NCI-H1694 (cell line): ENCODE results near the gene KRABD2.
A peak's percentile ranks its signal among the peaks of the same experiment; 100 is the strongest.
"Not testable (repeated sequence)": the region's sequence is repeated elsewhere in the genome, so short reads cannot be mapped to it uniquely, and the experiment has no call there.

ENCODE experiments used
- DNase-seq: peaks from one replicate; lab custom pipeline; 2025; lab: John Stamatoyannopoulos, UW

The KRABD2 gene

DNA sequence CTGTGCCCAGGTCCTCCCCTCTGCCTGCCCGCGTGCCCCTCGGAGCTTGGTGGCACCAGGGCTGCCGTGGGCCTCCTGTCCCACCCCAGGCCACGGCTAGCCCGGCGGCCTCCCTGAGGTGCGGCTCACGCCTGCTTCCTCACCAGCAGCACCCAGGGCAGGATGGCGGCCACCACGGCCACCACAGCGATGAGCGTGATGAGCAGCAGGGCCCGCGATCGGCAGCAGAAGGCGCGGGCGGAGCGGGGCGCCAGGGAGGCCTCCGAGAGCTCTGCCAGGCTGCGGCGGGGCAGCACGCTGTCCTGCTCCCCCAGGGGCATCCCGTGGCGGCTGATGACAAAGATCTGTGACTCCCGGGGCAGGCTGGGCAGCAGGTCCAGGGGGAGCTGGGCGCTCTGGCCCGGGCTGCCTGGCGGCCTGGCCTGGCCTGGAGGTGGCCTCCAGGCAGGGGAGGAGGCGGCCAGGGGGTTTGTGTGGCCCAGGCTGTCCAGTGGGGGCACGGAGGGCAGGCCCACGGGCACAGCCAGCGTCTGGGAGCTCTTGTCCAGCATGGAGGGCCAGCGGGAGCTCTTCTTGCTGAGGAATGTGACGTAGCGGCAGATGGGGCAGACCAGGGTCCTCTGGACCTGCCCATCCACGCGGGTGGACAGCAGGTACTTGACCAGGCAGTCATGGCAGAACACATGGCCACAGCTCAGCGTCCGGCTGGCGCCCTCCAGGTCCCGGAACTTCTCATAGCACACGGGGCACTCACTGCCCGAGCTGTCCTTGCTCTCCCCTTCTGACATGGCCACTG lies 16.4 kb upstream of the KRABD2 start:
- DNase-seq = no peak

GRCh38 chr17:8392274-8392673 lies 15.8 kb upstream of the KRABD2 start:
- no peak for DNase-seq

DNA sequence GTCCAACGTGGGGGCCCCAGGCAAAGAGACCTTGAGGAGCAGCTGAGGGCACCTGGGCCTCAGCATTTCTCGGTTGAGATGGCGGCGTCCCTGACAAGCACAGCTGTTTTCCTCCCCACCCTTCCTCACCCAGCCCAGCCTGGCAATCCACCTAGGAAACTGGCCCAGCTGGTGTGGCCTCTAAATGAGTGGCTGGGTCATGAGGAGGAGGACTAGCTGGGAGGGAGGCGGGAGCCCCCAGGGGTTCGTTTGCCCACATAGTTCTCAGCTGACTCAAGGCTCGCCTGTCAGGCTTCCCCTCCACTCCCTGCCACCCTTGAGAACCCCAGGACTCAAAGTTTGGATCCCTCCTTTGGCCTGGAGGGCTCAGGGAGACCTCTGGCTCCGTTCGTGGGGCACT lies 15.2 kb upstream of the KRABD2 start:
- DNase-seq = no peak

GRCh38 chr17:8387914-8388651 lies 11.6 kb upstream of the KRABD2 start:
- no peak for DNase-seq

DNA sequence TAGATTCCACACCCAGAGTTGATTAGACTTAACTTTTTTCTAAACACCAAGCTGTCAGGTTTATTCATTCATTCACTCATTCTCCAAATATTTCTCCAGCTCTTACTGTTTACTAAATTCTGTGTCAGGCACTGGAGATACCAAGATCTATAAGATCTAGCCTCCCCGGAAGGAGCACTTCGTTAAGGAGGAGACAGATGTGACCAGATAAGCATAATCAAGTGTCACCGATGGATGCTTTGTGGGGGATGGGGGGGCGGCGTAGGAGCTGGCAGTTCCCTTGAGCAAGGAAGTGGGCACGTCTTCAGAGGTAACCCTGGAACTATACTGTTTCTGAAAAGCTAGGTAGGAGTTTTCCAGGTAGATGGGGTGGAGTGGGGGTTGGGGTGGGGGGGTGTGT lies 10.3 kb upstream of the KRABD2 start:
- no peak for DNase-seq

DNA sequence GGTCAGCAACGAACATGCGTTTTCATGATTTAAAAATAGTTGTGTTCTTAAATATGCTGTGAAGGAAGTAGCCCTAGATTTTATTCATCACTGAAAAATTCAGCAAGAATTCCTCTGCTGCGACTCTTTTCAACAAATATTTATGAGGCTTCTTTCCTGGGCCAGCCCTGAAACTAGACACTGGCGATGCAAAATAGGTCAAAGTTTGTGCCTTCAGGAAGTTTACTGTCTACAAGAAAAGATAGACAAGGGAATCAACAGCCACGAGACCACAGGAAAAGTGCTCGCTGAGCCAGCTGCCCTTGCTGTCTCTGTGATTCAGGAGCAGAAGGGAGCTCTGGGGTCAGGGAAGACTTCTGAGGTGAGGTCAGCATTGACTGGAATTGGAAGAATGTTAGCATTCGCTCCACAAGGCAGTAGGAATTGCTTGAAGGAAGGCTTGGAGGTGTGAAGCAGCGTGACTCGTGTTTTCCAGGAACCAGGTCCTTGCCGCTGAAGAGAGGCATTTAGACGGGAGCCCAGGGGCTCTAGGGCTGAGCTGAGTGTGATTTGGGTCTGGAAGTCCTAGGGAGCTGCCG lies 8.4 kb upstream of the KRABD2 start:
- DNase-seq = no peak

GRCh38 chr17:8383143-8383822 lies 6.8 kb upstream of the KRABD2 start, which contains the start of gene RPL26:
Gene RPL26 (minus strand): TSS chr17:8383193. CDS start chr17:8382310, 883 bp downstream.
- DNase-seq = peak; percentile 99

GRCh38 chr17:8382880-8383142 lies 6.3 kb upstream of the KRABD2 start:
- no peak for DNase-seq

DNA sequence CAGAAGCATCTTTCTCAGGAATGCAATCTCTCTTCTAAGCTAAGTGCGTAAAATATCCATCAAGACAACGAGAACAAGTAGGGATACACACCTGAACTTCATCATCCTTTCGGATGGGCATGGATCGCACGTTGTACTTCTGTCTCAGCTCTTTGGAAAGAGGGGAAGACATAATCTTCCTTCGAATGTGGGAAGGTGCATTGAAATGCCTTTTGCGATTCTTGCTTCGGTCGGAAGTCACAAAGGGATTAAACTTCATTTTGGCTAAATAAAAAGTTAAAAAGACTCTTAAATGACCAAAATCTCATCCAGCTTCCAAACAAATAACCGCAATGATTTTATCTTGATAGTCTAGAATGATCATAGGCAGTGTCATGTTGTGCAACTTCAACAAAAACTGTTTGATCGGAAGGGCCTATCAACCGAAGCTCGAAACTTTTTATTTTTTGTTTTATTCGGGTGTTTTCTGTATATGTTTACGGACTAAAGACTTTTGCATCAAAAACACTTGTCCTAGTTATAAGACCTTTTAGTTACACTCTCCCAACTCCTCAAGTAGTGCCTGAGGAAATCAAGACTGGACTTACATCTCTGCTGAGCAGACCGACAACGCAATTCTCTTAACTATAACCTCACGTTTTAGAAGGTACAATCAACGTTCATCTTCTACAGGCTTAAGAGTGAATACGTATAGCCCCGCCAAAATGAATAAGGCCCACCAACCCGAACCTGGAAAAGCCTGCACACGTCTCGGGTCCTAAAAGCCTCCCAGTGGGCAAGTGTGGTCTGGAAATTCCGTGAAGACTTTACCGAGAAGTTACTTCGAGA lies 5.8 kb upstream of the KRABD2 start:
- peak; percentile 16 for DNase-seq

DNA sequence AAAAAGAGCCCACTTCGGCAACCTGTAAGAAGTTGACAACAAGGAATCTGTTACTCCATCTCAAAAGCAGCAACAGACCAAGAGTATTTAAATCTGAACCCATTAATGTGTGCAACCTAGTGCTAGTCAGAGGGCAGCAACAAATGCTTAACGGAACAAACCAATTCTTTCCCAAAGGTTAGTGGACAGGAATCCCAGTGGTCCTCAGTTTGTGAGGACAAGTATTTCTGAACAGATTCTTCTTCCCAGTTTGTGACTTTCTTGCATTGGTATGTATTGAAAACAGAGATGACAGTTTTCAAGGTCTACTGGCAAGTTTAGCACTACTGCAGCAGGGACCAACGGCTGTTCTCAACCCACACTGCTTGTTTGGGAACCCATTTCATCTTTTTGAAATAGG lies 3.5 kb upstream of the KRABD2 start:
- no peak for DNase-seq

GRCh38 chr17:8378117-8378516 lies 1.6 kb upstream of the KRABD2 start:
- DNase-seq = not testable (repeated sequence)

DNA sequence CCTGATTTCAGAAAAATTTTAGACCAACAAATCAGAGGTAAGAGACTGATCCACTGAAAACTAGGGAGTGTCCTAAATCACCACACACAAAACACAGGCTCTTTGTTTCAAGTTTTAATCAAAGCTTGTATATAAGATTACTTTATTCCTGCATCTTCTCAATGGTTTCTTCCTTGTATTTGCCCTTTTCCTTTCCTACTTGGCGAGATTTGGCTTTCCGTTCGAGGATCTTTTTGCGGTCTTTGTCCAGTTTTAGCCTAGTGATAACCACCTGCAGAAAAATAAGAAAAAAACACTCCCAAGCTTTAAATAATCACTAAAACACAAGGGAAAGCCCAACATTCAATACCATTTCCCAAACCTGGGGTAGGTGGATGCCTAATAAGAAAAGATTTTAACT lies 918 bp upstream of the KRABD2 start:
- DNase-seq = no peak

DNA sequence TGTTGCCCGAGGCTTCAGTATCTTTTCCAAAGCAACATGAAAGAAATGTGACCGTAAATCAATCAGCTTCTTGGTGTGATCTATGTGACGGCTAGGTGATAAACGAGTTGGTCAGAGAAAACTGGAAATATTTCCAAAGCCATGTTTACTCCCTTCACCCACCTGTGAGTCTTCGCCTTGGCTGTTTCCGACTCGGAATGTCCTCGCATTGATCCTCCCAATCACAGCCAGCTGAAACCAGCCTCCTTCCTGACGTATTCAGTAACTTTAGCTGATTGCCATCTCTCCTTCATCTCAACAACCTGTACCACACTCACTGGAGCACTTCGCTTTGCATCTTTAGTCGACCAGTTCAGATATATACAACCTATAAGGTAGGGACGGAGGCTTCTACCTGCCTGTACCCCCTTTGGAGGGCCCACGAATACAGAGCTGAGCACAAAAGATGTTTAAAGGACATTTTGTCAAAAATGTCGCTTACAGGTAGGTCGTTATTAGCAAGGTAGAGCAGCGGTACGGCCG lies 705 bp downstream of the KRABD2 start:
- no peak for DNase-seq

GRCh38 chr17:8373856-8374255 lies 2.6 kb downstream of the KRABD2 start:
- not testable (repeated sequence) for DNase-seq

DNA sequence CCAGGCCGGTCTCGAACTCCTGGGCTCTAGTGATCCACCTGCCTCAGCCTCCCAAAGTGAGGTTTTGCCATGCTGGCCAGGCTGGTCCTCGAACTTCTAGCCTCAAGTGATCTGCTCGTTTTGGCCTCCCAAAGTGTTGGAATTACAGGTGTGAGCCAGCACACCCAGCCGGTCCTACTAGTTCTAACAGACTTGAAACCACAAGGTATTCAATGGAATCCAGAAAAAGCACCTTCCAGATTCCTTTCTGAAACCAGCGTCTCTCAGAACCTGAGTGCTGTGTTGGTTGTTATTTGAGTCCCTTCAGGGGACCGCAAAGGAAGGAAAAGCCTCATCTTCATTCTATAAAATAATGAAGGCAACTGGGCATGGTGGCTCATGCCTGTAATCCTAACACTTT lies 4.1 kb downstream of the KRABD2 start:
- no peak for DNase-seq

DNA sequence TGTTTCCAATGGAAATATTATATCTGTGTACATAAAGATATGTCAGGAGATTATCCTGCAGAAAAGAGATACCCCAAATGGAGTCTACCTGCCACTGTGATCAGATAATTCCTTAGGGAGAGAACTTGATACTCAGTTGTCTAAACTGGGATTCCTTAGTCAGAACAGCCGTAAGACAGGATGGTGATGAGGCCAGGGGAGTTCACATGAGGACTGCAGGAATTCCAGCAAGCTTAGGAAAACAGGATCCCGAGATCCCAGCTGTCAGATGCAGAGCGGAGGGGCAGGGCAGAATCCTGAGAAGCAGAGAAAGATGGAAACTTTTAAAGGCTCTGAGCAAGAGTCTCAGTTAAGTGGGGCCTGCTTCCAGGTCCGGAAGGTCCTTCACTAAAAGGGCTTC lies 4.7 kb downstream of the KRABD2 start:
- no peak for DNase-seq

DNA sequence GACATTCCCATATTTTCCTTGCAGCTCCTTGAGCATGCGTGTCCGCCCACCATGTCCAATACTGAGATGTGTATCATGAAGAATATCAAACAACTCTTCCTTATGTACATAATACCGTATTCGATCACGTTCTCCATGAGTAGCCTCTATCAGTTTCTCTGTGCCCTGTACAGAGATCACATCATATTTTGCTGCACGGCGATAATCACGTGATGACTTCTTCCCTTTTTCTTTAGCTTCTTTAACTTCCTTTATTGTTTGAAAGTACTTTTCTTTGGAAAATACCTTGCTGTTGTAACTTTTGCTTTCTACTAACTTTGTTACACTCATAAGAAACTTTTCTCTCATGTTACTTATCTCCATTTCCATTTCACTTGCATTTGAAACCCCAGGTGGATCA lies 6.6 kb downstream of the KRABD2 start:
- no peak for DNase-seq

DNA sequence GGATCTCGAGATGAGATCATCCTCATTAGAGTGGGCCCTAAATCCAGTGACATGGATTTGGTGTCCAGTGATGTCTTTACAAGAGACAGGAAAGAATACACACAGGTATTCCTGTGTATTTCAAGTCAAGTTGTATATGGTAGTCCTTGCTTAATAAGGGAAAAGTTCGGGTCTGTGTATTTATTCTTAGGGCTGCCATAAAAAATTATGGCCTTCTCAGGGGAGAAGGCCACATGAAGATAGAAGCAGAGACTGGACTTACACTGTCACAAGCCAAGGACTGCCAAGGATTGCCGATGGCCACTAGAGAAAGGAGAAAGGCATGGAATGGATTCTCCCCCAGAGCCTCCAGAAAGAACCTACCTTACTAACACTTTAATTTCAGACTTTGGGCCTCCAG lies 8.3 kb downstream of the KRABD2 start:
- no peak for DNase-seq

- no peak for DNase-seq
Measured at GRCh38 chr17:8366231-8366630, 10.3 kb downstream of the KRABD2 start.

DNA sequence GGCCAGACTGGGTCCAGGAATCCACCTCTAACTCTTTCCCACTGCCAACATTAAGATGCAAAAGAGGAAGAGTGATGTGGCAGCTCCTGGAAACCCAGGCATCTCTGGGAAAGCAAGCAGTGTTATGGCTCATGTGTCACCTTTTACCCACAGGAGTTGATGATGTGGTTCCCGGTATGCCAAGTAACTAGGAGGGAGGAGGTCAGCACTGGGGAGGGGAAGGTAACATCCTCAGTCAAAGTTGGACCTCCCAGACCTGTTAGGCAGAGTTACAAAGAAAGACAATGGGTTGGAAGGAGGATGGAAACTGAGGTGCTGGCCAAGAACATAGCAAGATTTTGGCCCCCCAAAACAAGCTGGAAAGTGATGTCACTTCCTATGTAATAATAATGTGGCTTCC lies 11.4 kb downstream of the KRABD2 start:
- no peak for DNase-seq

DNA sequence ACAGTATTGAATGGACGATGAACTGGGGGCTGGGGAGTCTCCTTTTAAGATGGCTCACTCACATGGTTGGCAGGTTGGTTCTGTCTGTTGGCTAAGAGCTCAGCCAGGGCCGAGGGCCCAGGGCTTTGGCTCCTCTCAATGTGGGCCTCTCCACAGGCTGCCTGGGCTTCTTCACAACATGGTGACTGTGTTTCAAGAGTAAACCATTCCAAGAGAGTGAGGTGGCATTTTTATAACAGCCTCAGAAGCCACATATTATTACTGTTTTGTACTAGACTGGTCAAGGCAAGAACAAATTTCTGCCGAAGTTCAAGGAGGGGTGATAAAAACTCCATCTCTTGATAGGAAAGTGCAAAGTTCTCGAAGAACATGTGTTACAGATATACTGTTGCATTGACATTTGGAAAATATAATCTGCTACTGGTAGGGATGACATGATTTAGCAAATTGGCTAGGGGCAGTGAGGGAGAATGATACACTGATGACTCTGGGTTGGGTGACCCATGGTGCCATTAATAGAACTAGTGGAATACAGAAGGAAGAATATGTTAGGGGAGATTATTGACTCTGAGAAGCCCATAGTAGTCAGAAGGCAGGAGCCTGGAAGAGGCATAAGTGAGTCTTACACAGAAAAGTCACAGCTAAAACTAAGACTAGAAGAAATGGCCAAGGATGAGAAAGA lies 13.7 kb downstream of the KRABD2 start:
- no peak for DNase-seq
